Pulmonary artery endothelial cell (primary cell): ENCODE measurements around the gene TIMM44. TPM values are rescaled to one million over a fixed set of nuclear protein-coding genes. Genes with fewer than 3 reads are reported as not detected.
"Not testable (repeated sequence)": the region's sequence is repeated elsewhere in the genome, so short reads cannot be mapped to it uniquely, and the experiment has no call there.

Experiments
- DNase-seq: peaks from one replicate; pipeline ENCODE4 v3.0.0-alpha.2; 2011; ENCODE audit warnings: low read depth, low spot score
- total RNA-seq: library from RNA; depleted of rRNA; stranded (reverse); fragments of >200 nt; gene quantifications from 2 replicates; pipeline ENCODE4 v1.2.3, GENCODE V29; 2014

Gene TIMM44
- total RNA-seq, 1 donor from 2014 or later: 44.0 TPM

GRCh38 chr19:7926021-7926726 is 17.3 kb downstream of the TIMM44 start, which contains the start of gene CTXN1:
CTXN1 (minus strand) TSS chr19:7926135; CDS start chr19:7925538, 597 bp downstream.
- DNase-seq: no peak

- DNase-seq: no peak
Observed at GRCh38 chr19:7925171-7925851, 18.2 kb downstream of the TIMM44 start.

- no peak for DNase-seq
Observed at GRCh38 chr19:7924651-7925170, 18.8 kb downstream of the TIMM44 start.

GRCh38 chr19:7924241-7924640 is 19.2 kb downstream of the TIMM44 start:
- no peak for DNase-seq

- no peak for DNase-seq
Observed at GRCh38 chr19:7923295-7924191, 19.9 kb downstream of the TIMM44 start.

GRCh38 chr19:7922836-7923195 is 20.6 kb downstream of the TIMM44 start:
- DNase-seq: no peak

- no peak for DNase-seq
Observed at GRCh38 chr19:7921967-7922835, 21.3 kb downstream of the TIMM44 start.

GRCh38 chr19:7921302-7921966 is 22.0 kb downstream of the TIMM44 start:
- DNase-seq: no peak

- DNase-seq: peak; percentile 91
Observed at GRCh38 chr19:7920519-7921301, 22.8 kb downstream of the TIMM44 start.

GRCh38 chr19:7919610-7920518 is 23.6 kb downstream of the TIMM44 start, which contains the start of gene SNAPC2:
SNAPC2 (plus strand) TSS chr19:7920338; CDS start chr19:7920367, 29 bp downstream.
- peak; percentile 71 for DNase-seq

GRCh38 chr19:7918615-7919421 is 24.6 kb downstream of the TIMM44 start:
- no peak for DNase-seq

GRCh38 chr19:7918062-7918614 is 25.3 kb downstream of the TIMM44 start:
- not testable (repeated sequence) for DNase-seq

- DNase-seq: no peak
Observed at GRCh38 chr19:7917267-7918061, 26.0 kb downstream of the TIMM44 start.

GRCh38 chr19:7916955-7917266 is 26.6 kb downstream of the TIMM44 start:
- no peak for DNase-seq

- no peak for DNase-seq
Observed at GRCh38 chr19:7916103-7916954, 27.1 kb downstream of the TIMM44 start.
